ENCODE measurements around the gene KYNU.
"Not testable (repeated sequence)": the region's sequence is repeated elsewhere in the genome, so short reads cannot be mapped to it uniquely, and the experiment has no call there.

KYNU gene

DNA sequence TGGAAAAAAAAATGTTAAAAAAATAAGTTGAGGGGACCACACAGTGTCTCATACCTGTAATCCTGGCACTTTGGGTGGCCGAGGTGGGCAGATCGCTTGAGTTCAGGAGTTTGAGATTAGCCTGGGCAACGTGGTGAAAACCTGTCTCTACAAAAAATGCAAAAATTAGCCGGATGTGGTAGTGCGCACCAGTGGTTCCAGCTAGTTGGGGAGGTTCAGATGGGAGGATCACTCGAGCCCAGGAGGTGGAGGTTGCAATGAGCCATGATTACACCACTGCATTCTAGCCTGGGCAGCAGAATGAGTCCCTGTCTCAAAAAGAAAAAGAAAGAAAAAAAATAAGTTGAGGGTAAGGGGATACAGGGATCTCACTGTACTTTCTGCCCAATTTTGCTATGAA is 6.1 kb upstream of the KYNU start:
- DNase-seq (ENCODE audit: low spot score): no peak

DNA sequence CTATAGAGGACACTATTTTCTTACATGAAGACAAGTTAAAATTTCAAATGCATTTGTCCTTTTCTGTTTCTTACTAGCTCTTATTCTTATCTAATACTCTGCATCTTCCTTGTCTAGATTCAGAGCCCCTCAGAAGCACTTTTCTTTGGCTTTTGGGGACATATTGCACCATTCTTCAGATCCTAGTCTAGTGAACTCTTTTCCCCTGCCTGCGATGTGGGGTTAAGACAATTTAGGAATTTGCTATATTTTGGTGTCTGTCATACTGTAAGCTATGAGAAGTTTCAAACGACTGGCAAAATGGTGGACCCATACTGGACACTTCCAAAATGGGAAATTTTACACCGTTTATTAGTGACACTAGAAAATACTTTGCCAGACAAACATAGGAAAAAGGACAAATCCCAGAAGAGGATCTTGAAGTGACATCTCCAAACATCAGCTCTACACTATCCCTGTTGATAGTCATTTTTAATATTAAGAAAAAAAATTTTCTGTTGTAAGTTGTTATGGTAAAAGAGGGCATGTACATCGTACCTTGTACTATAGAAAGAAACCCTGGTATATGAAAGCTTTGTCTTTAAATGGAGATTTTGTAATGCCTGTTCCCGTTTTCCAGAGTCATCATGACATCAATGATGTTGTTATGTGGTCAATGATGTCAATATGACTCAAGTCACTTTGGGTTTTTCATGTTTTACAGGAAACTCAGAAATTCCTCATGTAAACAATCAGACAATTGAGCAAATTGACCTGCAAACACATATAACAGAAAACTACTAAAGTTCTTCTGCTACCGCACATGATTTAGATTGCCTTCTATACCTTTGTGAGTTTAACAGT is 4.4 kb upstream of the KYNU start:
- DNase-seq (ENCODE audit: low spot score): no peak

DNA sequence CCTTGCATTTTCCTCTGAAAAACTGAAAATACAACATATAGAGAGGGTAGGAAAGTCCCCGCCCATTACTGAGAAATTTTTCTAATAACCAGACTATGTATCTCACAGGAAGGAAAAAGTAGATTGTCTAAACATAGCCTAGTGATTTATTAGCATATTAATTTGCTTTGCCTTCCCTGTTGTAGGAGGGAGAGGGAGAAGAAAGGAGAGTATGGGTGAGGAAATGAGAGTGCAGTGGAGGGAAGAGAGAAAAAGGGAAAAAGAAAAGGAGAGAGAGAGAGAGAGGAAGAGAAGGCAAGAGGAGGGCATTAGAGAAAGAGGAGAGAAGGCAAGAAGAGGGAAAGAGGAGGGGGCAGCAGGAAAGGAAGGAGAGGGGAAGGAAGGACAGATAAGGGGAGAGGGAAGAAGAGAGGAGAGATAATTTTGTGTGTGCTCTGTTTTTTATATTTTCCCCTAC is 3.6 kb upstream of the KYNU start:
- no peak for DNase-seq (ENCODE audit: low spot score)

DNA sequence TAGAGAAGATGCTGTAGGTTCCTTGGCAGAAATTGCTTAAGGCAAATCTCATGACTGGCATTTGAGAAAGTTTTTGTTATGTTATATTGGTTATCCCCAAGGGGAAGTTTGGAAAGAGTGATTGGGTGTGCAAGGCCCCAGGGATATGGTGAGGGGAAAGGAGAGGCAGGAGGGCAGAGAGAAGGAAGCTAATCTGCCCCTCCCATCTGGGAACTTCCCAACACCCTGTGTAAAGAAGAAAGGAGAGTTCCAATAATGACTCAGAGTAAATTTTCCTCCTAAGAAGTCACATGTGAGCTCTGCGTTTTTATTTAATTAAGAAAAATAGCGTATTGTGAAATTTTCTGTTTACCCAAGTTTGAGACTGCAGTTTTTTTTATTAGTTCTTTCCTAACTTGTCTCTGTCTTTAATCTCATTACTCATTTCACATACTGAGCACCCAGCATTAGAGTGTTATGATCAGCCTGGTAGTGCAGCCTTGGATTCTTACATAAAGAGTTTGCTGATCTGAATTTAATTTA is 3.1 kb upstream of the KYNU start:
- DNase-seq (ENCODE audit: low spot score): no peak

DNA sequence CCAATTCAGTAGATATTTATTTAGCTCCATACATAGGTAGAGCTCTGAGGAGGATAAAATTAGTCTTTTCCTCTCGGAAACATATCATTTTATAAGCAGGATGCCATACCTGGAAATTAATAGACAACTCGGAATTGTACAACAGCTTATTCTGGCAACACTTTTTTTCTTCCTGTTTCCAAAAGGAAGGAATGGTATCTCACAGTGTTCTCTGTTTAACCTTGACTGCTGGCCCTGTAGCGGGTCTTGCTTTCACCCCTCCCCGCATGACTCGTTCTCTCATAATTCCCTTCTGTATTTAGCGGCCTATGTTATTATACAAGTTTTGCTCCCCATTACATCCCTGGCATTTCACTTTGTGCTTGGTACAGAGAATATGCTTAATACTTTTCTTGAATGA is 2.5 kb upstream of the KYNU start:
- DNase-seq (ENCODE audit: low spot score): no peak

DNA sequence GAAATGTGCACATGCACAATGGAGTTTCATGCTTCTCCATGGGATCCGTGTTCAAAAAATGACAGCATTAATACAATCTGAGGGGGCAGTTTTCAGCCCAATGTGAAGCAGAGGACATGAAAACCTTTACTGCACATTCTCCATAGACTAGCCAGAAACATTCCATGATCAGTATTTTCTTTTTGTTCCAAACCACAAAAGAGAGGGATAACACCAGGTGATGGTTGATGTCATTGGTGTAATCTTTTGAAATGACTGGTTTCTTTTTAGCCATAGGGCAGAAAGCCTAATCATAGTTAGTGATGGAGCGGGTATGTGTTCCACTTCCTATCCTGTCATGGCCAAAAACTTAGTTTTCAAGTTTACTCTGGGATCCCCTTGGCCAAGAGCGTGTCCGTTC is 1.8 kb upstream of the KYNU start:
- DNase-seq (ENCODE audit: low spot score): no peak

DNA sequence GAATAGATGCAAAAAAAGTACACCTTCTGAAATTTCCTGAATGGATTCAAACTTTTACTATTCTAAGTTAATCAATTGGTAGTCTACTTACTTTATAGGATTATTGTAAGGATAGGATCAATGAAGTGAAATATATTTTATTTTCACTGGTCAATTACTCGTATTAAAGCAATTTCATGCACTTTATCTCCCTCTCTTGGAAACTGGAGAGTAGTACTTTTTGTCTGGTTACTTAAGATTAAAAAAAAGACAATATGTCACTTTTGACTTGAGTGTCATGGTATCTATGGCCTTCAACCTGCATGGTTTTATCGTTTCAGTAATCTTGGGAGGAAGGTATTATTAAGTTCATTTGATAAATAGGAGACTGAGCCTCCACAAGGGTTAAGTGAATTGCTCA is 1.0 kb upstream of the KYNU start:
- DNase-seq (ENCODE audit: low spot score): no peak

DNA sequence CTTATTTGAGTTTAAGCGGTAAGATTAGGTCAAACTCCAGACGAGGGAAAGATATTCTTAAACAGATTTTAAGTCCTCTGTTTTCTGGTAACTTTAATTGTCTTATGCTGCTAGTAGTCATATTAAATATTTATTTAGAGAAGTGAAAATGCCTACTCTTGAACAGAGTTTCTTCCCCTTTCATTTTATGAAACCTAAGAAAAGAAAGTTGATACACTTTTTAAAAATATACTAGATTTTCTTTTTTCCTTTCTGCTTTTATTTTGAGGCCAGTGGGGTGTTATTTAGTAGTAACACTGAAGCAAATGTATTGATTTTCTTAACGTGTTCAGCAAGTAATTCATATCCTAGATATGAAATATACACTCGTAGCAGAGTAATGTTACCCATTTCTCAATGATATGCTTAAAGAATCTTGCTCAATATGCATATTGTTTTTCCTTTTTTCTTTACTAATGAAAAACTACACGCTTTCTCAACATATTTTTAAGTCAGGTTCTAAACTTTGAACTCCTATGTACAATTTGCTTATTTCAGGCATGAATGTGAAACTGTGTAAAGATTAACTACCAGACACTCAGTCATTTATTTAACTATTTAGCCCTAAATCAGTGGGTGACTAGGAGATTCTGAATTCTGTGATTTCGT is 691 bp downstream of the KYNU start:
- no peak for DNase-seq (ENCODE audit: low spot score)

DNA sequence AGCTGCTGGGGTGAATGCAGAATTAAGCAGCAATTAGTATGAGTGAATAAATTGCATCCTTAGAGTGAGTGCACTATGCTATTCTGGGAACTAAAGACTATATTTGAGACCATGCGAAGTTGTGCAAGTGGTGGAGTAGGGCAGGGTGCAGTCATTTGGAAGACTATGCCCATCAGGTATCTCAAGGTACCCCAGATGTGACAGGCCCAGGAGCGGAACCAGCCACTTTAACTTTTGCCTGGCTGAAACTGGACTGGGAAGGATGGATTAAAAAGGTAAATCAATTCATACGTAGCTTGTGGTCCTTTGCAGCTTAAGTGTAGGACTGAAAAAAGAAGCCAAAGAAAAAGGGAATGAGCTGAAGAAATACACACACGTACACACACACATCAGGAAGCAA is 1.7 kb downstream of the KYNU start:
- DNase-seq (ENCODE audit: low spot score): no peak

DNA sequence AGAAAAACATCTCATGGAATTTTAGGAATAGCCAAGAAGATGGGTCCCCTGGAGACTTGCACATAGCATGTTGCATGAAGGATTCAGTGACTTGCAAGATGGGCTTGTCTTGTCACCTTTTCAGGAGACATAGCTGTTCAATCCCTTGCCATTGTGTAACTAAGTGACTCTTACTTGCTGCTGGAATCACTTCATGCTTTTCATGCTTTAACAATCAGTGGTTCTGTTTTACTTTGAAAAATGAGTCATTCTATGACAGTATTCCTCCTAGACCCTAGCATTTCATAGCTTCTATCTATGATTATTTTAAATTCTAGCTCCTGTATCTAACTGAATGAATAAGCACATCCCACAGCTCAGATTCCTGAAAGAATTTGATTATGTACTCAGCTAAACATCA is 2.8 kb downstream of the KYNU start:
- DNase-seq (ENCODE audit: low spot score): no peak

DNA sequence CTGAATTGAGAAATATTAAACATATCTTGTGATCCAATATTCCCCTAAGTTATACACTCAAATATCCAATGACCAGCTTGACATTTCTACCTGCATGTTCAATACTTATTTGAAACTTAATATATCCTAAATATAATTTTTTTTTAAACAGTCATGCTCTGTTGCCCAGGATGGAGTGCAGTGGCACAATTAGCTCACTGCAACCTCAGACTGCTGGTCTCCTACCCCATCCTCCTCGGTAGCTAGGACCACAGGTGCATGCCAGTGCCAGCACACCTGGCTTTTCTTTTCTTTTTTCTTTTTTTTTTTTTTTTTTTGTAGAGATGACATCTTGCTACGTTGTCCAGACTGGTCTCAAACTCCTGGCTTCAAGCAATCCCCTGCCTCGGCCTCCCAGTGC is 4.2 kb downstream of the KYNU start:
- no peak for DNase-seq (ENCODE audit: low spot score)

DNA sequence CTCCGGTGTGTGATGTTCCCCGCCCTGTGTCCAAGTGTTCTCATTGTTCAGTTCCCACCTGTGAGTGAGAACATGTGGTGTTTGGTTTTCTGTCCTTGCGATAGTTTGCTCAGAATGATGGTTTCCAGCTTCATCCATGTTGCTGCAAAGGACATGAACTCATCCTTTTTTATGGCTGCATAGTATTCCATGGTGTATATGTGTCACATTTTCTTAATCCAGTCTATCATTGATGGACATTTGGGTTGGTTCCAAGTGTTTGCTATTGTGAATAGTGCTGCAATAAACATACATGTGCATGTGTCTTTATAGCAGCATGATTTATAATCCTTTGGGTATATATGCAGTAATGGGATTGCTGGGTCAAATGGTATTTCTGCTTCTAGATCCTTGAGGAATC is 5.0 kb downstream of the KYNU start:
- not testable (repeated sequence) for DNase-seq (ENCODE audit: low spot score)

DNA sequence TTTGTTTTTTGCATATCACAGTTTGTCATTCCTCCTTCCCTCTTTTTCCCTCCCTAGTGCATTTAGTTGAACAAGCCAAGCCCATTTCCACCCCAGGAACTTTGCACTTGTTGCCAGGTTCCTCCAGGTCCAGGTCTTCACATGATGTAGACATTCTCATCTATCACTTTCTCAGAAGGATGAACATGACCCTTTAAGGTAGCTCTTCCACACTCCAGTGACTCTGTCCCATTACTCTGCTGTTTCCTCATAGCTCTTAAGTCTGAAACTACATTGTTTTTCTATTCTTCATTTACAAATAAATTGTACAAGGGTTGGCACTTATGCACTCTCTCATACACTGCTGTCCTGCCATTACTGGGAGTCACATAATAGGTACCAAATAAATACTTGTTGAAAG is 6.1 kb downstream of the KYNU start:
- DNase-seq (ENCODE audit: low spot score): no peak

DNA sequence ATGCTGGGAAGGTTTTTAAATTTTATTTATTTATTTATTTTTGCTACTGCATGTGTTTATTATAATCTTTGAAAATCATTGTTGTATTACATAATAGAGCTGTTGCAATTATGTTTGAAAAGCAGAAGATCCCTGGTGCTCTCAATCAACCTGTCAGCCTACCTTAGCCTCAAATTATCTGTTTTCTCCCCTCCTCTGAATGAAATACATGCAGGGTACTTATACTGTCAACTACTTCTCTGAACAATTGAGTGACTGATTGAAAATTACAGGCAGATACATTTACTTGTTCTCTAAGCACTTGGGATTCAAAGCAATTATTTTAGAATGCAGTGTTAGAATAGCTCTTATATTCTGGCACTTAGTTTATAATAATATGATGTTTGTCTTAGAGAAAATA is 8.1 kb downstream of the KYNU start:
- no peak for DNase-seq (ENCODE audit: low spot score)

DNA sequence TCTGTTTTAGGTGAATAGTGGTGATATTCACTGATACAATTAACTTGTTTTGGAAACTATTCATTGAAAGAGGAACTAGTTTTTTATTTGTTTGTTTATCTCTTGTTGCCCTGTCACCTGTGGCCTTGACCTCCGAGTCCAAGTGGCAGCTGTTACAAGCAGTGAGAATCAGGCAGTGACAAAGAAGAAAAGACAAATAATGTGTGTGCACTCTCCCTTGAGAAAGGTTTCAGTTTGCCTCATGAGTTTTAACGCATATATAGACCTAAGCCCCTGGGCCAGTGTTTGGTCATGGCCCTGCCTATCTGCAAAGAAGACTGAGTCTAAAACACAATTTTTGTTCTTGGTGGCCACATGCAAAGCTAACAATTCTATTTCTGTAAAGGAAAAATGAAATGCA is 15.3 kb downstream of the KYNU start:
- DNase-seq (ENCODE audit: low spot score): no peak

DNA sequence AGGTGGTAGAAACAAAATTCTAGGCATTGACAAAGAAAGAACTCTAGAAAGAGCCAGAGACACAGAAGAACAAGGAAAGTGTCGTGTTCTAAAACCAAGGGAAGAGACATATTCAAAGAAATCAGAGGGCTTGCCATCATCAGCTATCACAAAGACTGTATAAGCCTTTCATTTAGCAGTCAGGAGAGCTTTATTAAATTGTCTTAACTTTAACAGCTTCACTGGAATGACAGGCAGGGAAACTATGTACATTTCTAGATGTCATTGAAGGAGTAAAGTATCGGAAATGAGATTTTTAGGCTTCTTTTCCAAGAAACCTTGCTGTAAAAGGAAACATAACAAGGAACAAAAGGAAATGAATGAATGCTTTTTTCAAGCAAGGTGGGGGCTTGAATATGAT is 15.8 kb downstream of the KYNU start:
- DNase-seq (ENCODE audit: low spot score): no peak

DNA sequence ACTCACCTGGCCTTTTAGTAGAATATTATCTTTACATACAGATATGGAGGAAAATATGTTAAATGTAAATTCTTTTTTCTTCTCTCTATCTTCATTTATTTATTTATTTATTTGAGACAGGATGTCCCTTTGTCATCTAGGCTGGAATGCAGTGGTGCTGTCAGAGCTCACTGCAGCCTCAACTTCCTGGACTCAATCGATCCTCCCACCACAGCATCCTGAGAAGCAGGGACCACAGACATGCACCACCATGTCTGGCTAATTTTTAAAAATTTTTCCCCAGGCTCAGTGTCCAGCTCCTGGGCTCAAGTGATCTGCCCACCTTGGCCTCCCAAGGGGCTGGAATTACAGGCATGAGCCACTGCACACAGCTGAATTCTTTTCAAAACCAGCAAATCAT is 20.3 kb downstream of the KYNU start:
- no peak for DNase-seq (ENCODE audit: low spot score)

DNA sequence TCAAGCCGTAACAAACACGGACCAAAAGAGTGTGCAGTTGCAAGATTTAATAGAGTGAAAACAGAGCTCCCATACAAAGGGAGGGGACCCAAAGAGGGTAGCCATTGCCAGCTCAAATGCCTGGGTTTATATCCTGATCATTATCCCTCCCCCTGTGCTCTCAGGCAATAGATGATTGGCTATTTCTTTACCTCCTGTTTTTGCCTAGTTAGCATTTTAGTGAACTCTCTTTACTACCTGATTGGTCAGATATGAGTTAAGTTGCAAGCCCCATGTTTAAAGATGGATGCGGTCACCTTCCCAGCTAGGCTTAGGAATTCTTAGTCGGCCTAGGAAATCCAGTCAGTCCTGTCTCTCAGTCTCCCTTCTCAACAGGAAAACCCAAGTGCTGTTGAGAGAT is 22.9 kb downstream of the KYNU start:
- DNase-seq (ENCODE audit: low spot score): not testable (repeated sequence)

DNA sequence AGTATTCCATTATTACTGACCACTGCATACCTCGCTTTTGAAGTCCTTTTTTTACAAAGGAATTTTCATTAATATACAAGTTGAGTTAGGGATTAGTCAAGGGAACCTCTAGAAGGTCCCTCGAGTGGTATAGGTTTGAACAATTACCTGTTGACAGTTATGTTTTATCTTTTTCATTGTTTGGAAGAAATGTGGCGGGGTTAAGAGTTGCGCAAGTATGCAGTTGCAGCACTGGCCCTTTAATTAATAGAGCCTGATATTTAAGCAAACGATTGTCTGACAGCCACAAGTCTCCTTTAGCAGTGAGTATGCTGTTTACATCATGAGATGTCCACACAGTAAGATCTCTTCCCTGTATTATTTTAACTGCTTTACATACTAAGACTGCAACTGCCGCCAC is 24.3 kb downstream of the KYNU start:
- no peak for DNase-seq (ENCODE audit: low spot score)

DNA sequence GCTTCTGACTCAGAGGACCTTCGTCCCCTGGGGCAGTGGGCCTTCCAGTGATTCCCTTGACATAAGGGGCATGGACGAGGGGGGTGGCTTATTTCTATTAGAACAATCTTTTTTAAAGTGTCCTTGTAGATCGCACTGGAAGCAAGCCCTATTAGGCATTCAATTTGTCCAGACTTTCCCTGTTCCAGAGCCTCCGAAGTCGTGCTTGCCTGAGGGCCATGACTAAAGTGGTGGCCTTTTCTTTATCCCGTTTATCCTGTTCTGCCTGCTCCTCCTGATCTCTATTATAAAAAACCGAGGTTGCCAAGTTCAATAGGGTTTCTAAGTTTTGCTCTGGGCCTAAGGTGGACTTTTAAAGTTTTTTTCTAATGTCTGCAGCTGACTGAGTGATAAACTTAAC is 26.3 kb downstream of the KYNU start:
- DNase-seq (ENCODE audit: low spot score): not testable (repeated sequence)

DNA sequence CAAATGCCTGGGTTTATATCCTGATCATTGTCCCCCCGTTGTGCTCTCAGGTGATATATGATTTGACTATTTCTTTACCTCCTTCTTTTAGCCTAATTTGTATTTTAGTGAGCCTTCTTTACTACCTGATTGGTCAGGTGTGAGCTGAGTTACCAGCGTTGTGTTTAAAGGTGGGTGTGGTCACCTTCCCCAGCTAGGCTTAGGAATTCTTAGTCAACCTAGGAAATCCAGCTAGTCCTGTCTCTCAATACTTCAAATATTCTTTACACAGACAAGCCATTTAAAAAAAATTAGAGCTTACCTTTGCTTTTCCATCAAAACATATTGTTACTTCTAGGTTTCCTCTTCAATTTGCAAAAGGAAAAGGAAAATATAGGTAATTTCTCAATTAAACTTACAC is 30.2 kb downstream of the KYNU start:
- DNase-seq (ENCODE audit: low spot score): no peak

DNA sequence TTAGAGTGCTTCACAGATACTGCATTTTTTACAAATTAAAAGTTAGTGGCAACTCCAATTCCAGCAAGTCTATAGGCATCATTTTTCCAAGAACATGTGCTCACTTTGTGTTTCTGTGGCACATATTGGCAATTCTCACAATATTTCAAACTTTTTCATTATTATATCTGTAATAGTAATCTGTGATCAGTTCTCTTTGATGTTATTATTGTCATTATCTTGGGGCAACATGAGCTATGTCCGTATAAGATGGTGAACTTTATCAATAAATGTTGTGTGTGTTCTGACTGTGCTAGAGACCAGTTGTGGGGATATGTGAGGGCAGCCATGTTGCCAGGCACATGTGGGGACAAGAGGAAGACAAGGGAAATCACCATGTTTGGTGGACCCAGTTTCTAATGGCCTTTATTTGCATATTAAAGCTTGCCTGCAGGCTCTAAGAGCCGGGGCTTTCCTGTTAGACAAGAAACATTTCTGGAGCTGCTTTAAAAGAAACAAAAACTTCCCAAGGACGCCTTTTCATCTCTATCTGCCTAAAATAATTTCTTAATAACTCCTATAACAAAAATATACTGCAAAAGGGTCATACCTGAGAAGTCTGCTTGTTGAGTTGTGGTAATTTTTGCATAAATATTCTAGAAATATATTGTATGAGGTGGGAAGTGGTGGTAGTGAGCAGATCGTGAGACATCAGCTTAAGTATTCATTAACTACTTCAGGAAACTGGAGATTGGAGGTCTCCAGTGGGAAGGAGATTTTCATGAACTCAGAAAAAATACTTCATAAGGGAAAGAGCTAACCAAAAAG is 37.2 kb downstream of the KYNU start:
- no peak for DNase-seq (ENCODE audit: low spot score)

DNA sequence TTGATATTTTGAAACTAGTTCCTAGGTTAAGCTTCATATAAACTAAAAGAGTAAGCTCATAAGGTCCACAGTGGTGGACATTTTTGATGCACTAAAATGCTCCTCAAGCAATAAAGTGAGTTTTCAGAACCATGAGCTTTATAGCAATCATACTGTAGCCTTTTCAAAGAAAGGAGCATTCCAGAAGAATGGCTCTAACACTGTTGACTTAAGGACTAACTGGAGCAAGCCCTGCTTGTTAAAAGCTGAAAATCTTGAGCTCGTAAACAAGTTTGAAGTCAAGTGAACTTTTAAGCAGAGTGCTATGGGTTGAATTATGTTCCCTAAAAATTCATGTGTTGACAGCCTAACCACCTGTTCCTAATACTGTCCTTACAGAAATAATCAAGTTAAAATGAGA is 38.0 kb downstream of the KYNU start:
- DNase-seq (ENCODE audit: low spot score): no peak

All from AG08396 (cell line).